H1 (cell line): ENCODE measurements around the gene OBSL1. TPM values are rescaled to one million over a fixed set of nuclear protein-coding genes. Genes with fewer than 3 reads are reported as not detected.

Experiments used
- CHD7 ChIP-seq: fragments of 300-600 bp; sonication (generic); IDR thresholded peaks from 2 replicates; pipeline ENCODE4 v1.7.1; 2012; ENCODE audit warnings: low read length, moderate library complexity, mild to moderate bottlenecking, inconsistent platforms; ENCODE audit not compliant: insufficient replicate concordance
- EZH2 ChIP-seq: fragments of 200-600 bp; sonication (generic); IDR thresholded peaks from 2 replicates; pipeline ENCODE4 v1.7.1; 2012; ENCODE audit warnings: low read depth, mild to moderate bottlenecking, moderate library complexity, low read length, inconsistent platforms; ENCODE audit not compliant: severe bottlenecking
- KDM5A ChIP-seq: fragments of 200-600 bp; IDR thresholded peaks from 2 replicates; pipeline ENCODE4 v1.7.1; 2012; ENCODE audit warnings: mild to moderate bottlenecking, low read length, inconsistent platforms, mixed read lengths
- POLR2AphosphoS5 ChIP-seq: IDR thresholded peaks from 2 replicates; pipeline ENCODE4 v1.6.1; 2011; ENCODE audit warnings: low read depth, low read length
- RBBP5 ChIP-seq: IDR thresholded peaks from 2 replicates; pipeline ENCODE4 v1.7.1; 2012; ENCODE audit warnings: low read depth, mild to moderate bottlenecking, inconsistent platforms, low read length, moderate library complexity, borderline replicate concordance
- TEAD4 ChIP-seq: IDR thresholded peaks from 2 replicates; pipeline ENCODE4 v1.6.1; 2012; ENCODE audit warnings: low read depth, low read length, inconsistent platforms, mixed read lengths
- polyA plus RNA-seq, 7 experiments: library from polyadenylated mRNA; depleted of rRNA in 3 of 7; stranded (reverse) in 5 of 7; unstranded in 2 of 7; fragments of >200 nt in 5 of 7; fragments of 200-250 nt in 2 of 7; gene quantifications; 1 replicate in 5 of 7; 2 replicates in 1 of 7; 4 replicates in 1 of 7; pipeline versions ENCODE4 v1.2.1 to v1.2.3, GENCODE V29; 2011 to 2013; ENCODE audit warnings: missing spikeins in 2 of 7, mixed read lengths in 2 of 7
- total RNA-seq: library from RNA; stranded (reverse); fragmentation: NEBNext Ultra II Directional; extraction: Animal tissue kit (Norgen Biotek cat#: 25700); gene quantifications from 2 replicates; pipeline ENCODE4 v1.2.1, GENCODE V29; 2021

The OBSL1 gene
- total and polyA plus RNA-seq, 2 of the 8 experiments (the other 6 are each of a cell fraction or from before 2014, with no cell fraction given): 116 to 127 TPM

- no peak for TF ChIP-seq CHD7
- no peak for TF ChIP-seq RBBP5
- TF ChIP-seq POLR2AphosphoS5: no peak
- TF ChIP-seq EZH2: no peak
- TF ChIP-seq TEAD4: no peak
- TF ChIP-seq KDM5A: no peak
- TF ChIP-seq, all 59 proteins: peak for 0
Observed at GRCh38 chr2:219566640-219567039, 4.7 kb downstream of the OBSL1 start (continued).
